Duodenal mucosa (tissue), 2 donors: Measurements from ENCODE around the gene DARS1.
"Not testable (repeated sequence)": the region's sequence is repeated elsewhere in the genome, so short reads cannot be mapped to it uniquely, and the experiment has no call there.

Experiments used
- H3K27ac ChIP-seq: one replicate; pipeline ENCODE4 v1.7.0; 2013; ENCODE audit warnings: low read depth, low read length
- H3K27me3 ChIP-seq, 2 donors: one replicate each; pipeline ENCODE4 v1.7.0; 2013; ENCODE audit warnings: low read length in 2 of 2, control low read depth in 1 of 2; ENCODE audit not compliant: insufficient read depth in 2 of 2, control insufficient read depth in 1 of 2
- H3K36me3 ChIP-seq, 2 donors: one replicate each; pipeline ENCODE4 v1.7.0; 2013; ENCODE audit warnings: low read length in 2 of 2, control low read depth in 1 of 2; ENCODE audit not compliant: insufficient read depth in 2 of 2, control insufficient read depth in 1 of 2
- H3K4me1 ChIP-seq, 2 donors: one replicate each; pipeline ENCODE4 v1.7.0; 2013; ENCODE audit warnings: low read length in 2 of 2, control low read depth in 1 of 2; ENCODE audit not compliant: insufficient read depth in 2 of 2, control insufficient read depth in 1 of 2
- H3K4me3 ChIP-seq, 2 donors: one replicate each; pipeline ENCODE4 v1.7.0; 2013; ENCODE audit warnings: low read length in 2 of 2, low read depth in 1 of 2
- H3K9ac ChIP-seq, 2 donors: one replicate each; pipeline ENCODE4 v1.7.0; 2013; ENCODE audit warnings: low read length in 2 of 2, low read depth in 1 of 2
- H3K9me3 ChIP-seq, 2 donors: one replicate each; pipeline ENCODE4 v1.7.0; 2013; ENCODE audit warnings: low read length in 2 of 2, control low read depth in 1 of 2; ENCODE audit not compliant: control insufficient read depth in 1 of 2

The DARS1 gene

DNA sequence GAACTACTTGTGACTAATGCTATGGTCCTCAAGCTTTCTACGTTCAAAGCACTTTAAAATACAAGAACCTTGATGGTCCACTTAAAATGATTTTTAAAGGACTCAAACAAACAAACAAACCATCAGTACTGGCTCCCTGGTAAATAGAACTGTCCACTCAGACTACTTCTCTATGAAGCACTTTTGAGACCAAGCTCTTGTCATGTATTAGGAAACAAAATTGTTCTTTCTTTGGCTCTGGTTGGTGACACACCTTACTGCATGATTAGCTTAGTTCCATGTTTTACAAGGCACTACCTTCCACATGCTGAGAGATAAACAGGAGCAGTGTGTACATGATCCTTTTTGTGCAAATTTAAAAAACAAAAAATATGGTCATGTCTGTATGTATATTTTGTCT lies 19.7 kb downstream of the DARS1 start:
- no peaks in the 10 kb centered on the region for H3K9me3 ChIP-seq
- H3K4me3 ChIP-seq: no peak overlapping the region
- H3K27me3 ChIP-seq: no peaks in the 10 kb centered on the region
- no peak overlapping the region for H3K9ac ChIP-seq
- no peak overlapping the region for H3K27ac ChIP-seq
- H3K4me1 ChIP-seq: peaks cover 0 to 3% of the 10 kb centered on the region in 2 donors
- peaks cover 0 to 3% of the 10 kb centered on the region in 2 donors for H3K36me3 ChIP-seq

DNA sequence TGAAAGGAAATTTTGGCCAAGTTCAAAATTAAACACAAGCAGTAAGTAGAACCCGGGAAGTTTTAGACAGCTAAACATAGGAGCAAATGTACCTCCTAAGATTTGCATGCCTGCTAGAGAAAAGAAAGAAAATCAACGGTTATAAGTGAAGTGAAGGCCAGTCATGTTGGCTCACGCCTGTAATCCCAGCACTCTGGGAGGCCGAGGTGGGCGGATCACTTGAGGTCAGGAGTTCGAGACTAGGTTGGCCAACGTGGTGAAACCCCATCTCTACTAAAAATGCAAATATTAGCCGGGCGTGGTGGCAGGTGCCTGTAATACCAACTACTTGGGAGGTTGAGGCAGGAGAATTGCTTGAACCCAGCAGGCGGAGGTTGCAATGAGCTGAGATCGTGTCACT lies 21.0 kb downstream of the DARS1 start:
- H3K9ac ChIP-seq, H3K4me1 ChIP-seq, H3K27me3 ChIP-seq, H3K27ac ChIP-seq, H3K9me3 ChIP-seq, H3K4me3 ChIP-seq: not testable (repeated sequence)
- peaks cover 0 to 11% of the 10 kb centered on the region in 2 donors for H3K36me3 ChIP-seq

DNA sequence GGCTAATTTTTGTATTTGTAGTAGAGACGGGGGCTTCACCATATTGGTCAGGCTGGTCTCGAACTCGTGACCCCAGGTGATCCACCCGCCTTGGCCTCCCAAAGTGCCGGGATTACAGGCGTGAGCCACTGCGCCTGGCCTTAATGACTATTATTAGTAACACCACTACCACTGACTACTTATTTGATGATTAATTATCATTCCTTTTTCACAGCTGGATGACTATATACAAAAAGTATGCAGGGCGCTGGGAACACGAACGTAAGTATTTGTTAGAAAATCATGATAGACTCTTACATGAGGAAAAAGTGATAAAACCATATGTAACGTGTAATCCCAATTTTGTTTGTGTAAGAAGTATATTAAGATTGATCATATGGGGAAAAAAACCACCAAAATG lies 21.6 kb downstream of the DARS1 start:
- no peak overlapping the region for H3K27ac ChIP-seq
- no peak overlapping the region for H3K9ac ChIP-seq
- H3K9me3 ChIP-seq: no peaks in the 10 kb centered on the region
- H3K36me3 ChIP-seq: peaks cover 0 to 11% of the 10 kb centered on the region in 2 donors
- no peaks in the 10 kb centered on the region for H3K27me3 ChIP-seq
- H3K4me3 ChIP-seq: no peak overlapping the region
- peaks cover 0 to 3% of the 10 kb centered on the region in 2 donors for H3K4me1 ChIP-seq

DNA sequence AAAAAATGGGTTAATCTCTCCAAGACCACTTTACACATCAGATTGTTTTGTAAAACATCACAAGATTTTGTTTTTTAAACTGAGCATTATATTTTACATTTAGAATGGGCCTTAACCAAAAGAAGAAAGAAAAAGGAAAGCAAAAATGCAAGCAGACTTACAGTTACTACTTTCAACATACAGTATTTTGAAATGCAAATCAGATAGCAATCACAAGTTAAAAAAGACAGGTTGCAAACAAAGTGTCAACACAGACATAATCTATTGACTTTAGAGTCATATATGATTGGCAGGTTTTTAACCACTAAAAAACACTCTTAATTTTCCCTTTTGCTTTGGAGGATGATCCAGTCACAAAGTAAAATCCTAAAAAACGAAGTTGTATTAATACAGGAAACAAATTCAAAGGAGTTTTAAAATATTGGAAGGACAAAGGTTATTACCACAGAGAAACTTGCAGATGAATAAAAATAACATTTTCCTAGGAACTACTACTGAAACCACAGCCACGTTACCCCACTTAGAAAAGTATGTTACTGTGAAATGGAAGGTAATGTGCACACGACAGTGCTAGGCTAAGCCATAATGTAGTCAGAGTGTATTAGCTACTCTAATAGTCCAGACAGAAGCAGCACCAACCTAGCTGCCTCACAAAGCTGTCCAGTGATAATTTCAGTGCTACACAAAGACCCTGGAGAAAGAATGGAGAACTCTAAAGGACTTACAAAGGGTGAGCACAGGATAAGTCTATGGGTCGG lies 22.9 kb downstream of the DARS1 start:
- Histone ChIP-seq H3K27ac (no peak overlapping the region), H3K36me3 (peaks cover 0 to 11% of the 10 kb centered on the region in 2 donors)

DNA sequence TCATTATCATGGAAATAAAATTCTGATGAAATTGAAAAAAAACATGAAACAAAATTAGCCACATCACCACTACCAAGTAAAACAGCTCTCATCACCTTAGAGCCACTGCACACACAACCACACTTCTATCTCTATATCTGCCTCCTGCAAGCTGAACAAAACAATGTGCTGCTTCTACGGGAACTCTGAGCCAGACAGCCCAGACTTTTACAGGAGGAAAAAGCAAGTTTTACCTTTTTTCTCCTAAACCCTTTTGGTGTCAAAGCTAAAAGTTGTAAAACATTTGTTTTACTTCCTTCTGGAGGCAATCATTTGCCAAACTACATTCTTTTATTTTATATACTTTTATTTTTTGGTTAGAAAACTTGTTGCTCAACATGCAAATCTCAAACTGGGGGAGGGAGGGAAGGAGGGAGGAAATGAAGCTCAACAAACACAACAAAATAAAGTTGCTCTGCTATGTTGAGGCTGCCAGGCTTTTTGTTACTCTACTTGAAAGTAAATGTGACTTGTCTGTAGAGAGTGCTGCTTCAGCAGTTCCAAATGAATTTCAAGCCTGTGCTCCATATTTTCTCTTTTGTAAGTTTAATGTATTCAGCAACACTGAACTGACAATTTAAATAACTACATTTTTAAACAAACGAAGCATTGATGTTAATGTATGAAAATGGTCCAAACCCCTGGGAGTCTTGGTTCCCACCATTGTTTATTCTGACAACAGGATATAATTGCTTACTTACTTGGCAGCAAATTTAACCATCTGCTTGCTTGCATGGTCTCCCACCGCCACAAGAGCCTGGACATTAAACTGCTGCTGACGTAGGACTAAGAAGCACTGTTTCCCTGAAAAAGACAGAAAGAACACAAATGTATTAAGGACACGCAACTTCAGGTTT lies 24.5 kb downstream of the DARS1 start:
- Histone ChIP-seq H3K9me3 (no peaks in the 10 kb centered on the region), H3K4me3 (no peak overlapping the region), H3K27ac (no peak overlapping the region)

More for the DNA sequence above, 22.9 kb downstream of the DARS1 start:
- Histone ChIP-seq H3K4me1 (peaks cover 0 to 3% of the 10 kb centered on the region in 2 donors), H3K27me3 (no peaks in the 10 kb centered on the region), H3K9me3 (no peaks in the 10 kb centered on the region), H3K4me3 (no peak overlapping the region), H3K9ac (no peak overlapping the region)

DNA sequence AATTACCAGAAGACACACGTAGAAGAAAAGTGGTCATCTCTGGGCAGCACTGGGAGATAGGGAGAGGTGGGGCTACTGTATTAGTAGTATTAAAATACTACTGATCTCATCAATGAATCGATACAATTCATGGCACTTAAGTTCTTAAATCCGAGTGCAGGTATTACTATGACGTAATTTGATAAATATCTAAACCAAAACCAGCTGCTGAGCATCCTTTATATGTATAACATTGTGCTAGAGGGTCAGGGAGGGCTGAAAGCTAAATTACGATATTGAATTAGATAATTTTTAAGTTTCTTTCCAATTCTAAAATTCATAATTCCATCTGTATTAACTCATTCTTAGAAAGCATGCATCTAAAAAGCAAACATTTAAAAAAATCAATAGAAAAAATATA lies 25.3 kb downstream of the DARS1 start:
- Histone ChIP-seq H3K4me3 (no peak overlapping the region), H3K27me3 (no peaks in the 10 kb centered on the region), H3K27ac (no peak overlapping the region), H3K36me3 (peaks cover 0 to 11% of the 10 kb centered on the region in 2 donors), H3K9me3 (no peaks in the 10 kb centered on the region), H3K4me1 (peaks cover 0 to 3% of the 10 kb centered on the region in 2 donors), H3K9ac (no peak overlapping the region)

More for the DNA sequence above, 24.5 kb downstream of the DARS1 start:
- H3K9ac ChIP-seq: no peak overlapping the region
- peaks cover 0 to 11% of the 10 kb centered on the region in 2 donors for H3K36me3 ChIP-seq
- H3K4me1 ChIP-seq: peaks cover 0 to 3% of the 10 kb centered on the region in 2 donors
- no peaks in the 10 kb centered on the region for H3K27me3 ChIP-seq

DNA sequence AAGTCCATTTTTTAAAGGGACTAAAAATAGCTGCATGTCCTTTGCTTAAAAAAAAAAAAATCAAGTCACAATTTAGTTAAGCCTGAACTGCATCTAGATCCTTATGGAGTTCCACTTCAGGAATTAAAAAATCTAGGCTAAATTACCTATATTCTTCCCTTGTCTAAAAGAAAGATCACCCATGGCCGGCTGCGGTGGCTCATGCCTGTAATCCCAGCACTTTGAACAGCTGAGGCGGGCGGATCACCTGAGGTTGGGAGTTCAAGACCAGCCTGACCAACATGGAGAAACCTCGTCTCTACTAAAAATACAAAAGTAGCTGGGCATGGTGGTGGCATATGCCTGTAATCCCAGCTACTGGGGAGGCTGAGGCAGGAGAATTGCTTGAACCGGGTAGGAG lies 26.5 kb downstream of the DARS1 start:
- not testable (repeated sequence) for H3K4me1 ChIP-seq, H3K9ac ChIP-seq, H3K27me3 ChIP-seq, H3K4me3 ChIP-seq, H3K27ac ChIP-seq, H3K9me3 ChIP-seq
- H3K36me3 ChIP-seq: peaks cover 0 to 11% of the 10 kb centered on the region in 2 donors

DNA sequence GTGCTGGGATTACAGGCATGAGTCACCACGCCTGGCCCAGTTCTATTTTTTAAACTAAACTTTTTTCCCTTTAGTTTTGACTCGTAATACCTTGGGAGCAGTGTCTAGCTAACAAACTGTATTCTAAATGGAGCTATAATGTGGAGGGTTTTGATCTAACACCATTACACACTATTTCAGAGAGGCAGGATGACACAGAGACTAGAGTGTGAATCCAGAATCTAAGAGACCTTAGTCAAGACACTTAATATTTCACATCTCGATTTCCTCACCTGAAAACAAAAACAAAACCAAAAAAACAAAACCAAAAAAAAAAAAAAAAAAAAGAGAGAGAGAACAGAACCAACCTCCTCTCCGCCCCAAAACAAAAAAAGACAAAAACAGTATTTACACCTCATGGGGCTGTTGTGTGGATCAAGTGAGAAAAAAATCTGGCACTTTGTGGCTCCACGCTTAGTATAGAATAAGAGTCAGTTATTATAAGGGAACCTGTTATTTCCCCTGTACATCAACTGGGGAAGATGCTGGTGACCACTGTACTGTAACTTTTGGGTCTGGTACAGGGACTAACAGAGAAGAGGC lies 31.3 kb downstream of the DARS1 start:
- Histone ChIP-seq H3K9me3 (no peaks in the 10 kb centered on the region), H3K4me3 (no peak overlapping the region), H3K27ac (no peak overlapping the region), H3K27me3 (no peaks in the 10 kb centered on the region), H3K4me1 (peaks cover 0 to 9% of the 10 kb centered on the region in 2 donors), H3K36me3 (no peaks in the 10 kb centered on the region), H3K9ac (no peak overlapping the region)

DNA sequence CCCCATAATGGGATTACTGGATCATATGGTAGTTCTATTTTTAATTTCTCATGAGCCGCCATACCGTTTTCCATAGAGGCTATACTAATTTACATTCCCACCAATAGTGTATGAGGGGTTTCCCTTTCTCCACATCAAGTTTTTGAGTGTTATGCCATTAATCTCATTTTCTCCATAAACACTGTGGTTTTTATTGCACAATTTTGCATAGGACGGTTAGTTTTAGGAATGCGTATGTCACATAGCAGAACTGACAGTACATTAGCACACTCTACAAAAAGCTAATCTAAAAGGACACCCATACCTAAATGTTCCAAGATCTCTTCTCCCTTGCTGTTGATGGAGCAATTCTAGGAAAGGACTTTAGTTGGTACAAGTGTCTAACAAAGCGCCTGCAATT lies 32.5 kb downstream of the DARS1 start:
- Histone ChIP-seq H3K4me1 (peaks cover 0 to 9% of the 10 kb centered on the region in 2 donors), H3K4me3 (no peak overlapping the region), H3K27ac (no peak overlapping the region), H3K27me3 (no peaks in the 10 kb centered on the region), H3K36me3 (no peaks in the 10 kb centered on the region), H3K9me3 (no peaks in the 10 kb centered on the region), H3K9ac (no peak overlapping the region)

DNA sequence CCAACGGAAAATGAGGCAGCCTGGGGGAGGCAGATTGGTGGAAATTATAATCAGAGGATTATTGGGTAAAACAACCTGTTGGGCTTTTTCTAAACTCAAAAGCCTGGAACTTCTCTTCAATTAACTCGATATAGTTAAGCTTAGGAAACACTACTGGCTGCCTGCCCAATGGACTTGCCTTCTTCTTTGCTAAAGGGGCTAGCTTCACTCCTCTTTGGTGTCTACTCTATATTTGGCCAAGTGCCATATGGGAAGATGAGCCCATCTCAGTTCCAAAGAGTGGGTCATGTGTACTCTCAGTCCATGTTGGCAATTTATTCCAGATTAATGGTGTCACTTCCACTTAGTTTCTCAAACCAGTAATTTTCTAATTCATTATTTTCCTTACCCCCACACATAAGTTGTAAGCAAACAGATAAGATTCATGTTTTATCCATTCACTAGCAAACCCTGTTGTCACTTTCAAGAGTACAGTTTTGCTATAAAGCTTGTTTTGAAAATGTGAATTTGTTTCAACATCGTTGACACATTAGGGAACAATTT lies 34.3 kb downstream of the DARS1 start:
- no peak overlapping the region for H3K4me3 ChIP-seq
- H3K27ac ChIP-seq: no peak overlapping the region
- H3K9ac ChIP-seq: no peak overlapping the region
- no peaks in the 10 kb centered on the region for H3K27me3 ChIP-seq
- H3K4me1 ChIP-seq: peaks cover 0 to 9% of the 10 kb centered on the region in 2 donors
- no peaks in the 10 kb centered on the region for H3K9me3 ChIP-seq
- H3K36me3 ChIP-seq: no peaks in the 10 kb centered on the region
